Testis (tissue), 5 donors: ENCODE results near the gene KCNG4. TPM values are rescaled to one million over a fixed set of nuclear protein-coding genes. Genes with fewer than 3 reads are reported as not detected.

Source experiments
- DNase-seq: peaks from one replicate; pipeline ENCODE4 v3.0.0-alpha.2; 2019
- H3K27ac ChIP-seq, 2 donors: fragments of 200-600 bp; sonication (generic); one replicate each; pipeline ENCODE4 v1.5.1; 2019
- H3K27me3 ChIP-seq: fragments of 200-600 bp; sonication (generic); one replicate; pipeline ENCODE4 v1.5.1; 2019
- H3K36me3 ChIP-seq: fragments of 200-600 bp; sonication (generic); one replicate; pipeline ENCODE4 v1.5.1; 2017; ENCODE audit warnings: low read depth; ENCODE audit errors: missing control alignments
- H3K4me1 ChIP-seq: fragments of 200-600 bp; sonication (generic); one replicate; pipeline ENCODE4 v1.5.1; 2019
- H3K4me3 ChIP-seq, 2 donors: fragments of 200-600 bp; sonication (generic); one replicate each; pipeline ENCODE4 v1.5.1; 2017 to 2019
- H3K9me3 ChIP-seq: fragments of 200-600 bp; sonication (generic); one replicate; pipeline ENCODE4 v1.5.1; 2017
- CTCF ChIP-seq, 3 experiments: fragments of 450-650 bp in 2 of 3; fragments of 200-600 bp in 1 of 3; sonication (generic) in 1 of 3; IDR thresholded peaks; one replicate each; pipeline ENCODE4 v1.5.1; 2016 to 2019; ENCODE audit warnings: antibody characterized with exemption in 3 of 3, mild to moderate bottlenecking in 2 of 3, moderate library complexity in 1 of 3
- POLR2A ChIP-seq: fragments of 450-650 bp; IDR thresholded peaks from one replicate; pipeline ENCODE4 v1.6.1; 2017; ENCODE audit warnings: antibody characterized with exemption, mild to moderate bottlenecking, moderate library complexity
- WGBS, 2 donors: methylation state at CpG; one replicate each; pipeline ENCODE4 v1.1.5; 2018; 5-methylcytosine and 5-hydroxymethylcytosine counted together
- intact Hi-C: fragments of 100-400 bp; cut with DNase I; formaldehyde crosslinking; loops from one replicate; pipeline ENCODE4 v1.15.1; 2023; ENCODE audit warnings: low total_unique reads
- long read RNA-seq, 2 donors: transcript quantifications; one replicate each; lab custom pipeline, GENCODE V29; 2026
- polyA plus RNA-seq: library from polyadenylated mRNA; stranded (reverse); fragments of 350-450 nt; fragmentation: Illumina TruSeq; extraction: RNeasy Lipid Tissue Mini Kit (QIAGEN cat#74804); gene quantifications from one replicate; pipeline ENCODE4 v1.2.3, GENCODE V29; 2014; ENCODE audit warnings: low read depth, low replicate concordance; ENCODE audit not compliant: insufficient read depth
- total RNA-seq, 2 donors: library from RNA; depleted of rRNA; stranded (reverse); fragments of >200 nt; gene quantifications; one replicate each; pipeline ENCODE4 v1.2.3, GENCODE V29; 2016

Gene KCNG4, protein sequence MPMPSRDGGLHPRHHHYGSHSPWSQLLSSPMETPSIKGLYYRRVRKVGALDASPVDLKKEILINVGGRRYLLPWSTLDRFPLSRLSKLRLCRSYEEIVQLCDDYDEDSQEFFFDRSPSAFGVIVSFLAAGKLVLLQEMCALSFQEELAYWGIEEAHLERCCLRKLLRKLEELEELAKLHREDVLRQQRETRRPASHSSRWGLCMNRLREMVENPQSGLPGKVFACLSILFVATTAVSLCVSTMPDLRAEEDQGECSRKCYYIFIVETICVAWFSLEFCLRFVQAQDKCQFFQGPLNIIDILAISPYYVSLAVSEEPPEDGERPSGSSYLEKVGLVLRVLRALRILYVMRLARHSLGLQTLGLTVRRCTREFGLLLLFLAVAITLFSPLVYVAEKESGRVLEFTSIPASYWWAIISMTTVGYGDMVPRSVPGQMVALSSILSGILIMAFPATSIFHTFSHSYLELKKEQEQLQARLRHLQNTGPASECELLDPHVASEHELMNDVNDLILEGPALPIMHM
- total RNA-seq, result under 1 TPM; 0.06 to 0.08 TPM
- not detected for polyA plus RNA-seq
- long read RNA-seq, donor 1, result 0 reads
- long read RNA-seq, donor 2, result 0 reads

DNA sequence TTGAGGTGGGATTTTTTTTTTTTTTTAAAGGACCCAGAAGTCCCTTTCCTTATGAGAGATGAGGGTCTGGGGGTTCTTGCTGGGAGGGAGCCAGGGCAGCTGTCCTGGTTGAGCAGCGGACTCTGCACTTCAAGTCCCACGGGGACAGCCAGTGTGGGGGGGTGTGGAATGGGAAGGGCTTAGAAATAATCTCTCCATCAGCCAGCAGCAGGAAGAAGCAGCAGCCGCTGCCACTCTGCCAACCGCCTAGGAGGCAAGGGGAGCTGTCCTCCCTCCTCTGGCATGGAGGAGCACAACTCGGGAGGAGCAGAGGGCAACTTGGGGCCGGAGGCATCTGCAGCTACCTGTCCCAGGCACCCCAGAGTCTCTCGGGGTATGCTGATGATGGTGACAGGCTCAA, at the start of gene KCNG4:
Gene KCNG4, minus strand, starts transcription at position 104 of the 400 bp plus-strand sequence. CDS start 2,527 bp downstream, outside the sequence.
- intact Hi-C loops, result no loop called here

DNA sequence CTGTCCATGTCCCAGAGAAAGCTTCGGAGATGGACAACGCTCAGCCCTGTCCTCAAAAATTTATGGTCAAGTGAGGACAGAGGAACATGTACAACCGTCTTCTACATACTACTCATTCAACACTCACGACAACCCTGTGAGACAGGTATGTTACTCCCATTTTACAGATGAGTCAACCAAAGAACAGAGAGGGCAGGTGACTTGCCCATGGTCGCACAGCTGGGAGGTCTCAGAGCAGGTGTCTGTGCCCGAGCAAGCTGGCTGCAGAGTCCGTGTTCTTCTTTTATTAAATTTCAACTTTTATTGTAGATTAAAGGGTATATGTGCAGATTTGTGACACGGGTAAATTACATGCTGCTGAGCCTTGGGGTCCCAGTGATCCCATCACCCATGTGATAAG, 49.1 kb upstream of the KCNG4 start:
- Histone ChIP-seq H3K4me1 (peaks cover 25% of the 10 kb centered on the region), H3K27me3 (no peaks in the 10 kb centered on the region), H3K36me3 (no peaks in the 10 kb centered on the region), H3K4me3 (no peak overlapping the region), H3K9me3 (no peaks in the 10 kb centered on the region), H3K27ac (no peak overlapping the region)
- intact Hi-C loops, result no loop called here
- no peak for DNase-seq
- no peak for TF ChIP-seq POLR2A
- no peak for TF ChIP-seq CTCF (IDR thresholded peaks at IDR 0.05)
- 76 to 87% methylated on average over 8 of the region's 8 CpGs for WGBS, 2 donors

More for the DNA sequence above, at the start of gene KCNG4:
- H3K36me3 ChIP-seq, result no peaks in the 10 kb centered on the region
- no peak for DNase-seq
- 17 to 22% methylated on average over 4 to 7 of the region's 7 CpGs for whole genome bisulfite sequencing, 2 donors
- H3K4me1 ChIP-seq, result peaks cover 9% of the 10 kb centered on the region
- H3K27me3 ChIP-seq, result no peaks in the 10 kb centered on the region
- H3K4me3 ChIP-seq, result no peak within 1 kb of the TSS
- TF ChIP-seq CTCF (IDR thresholded peaks at IDR 0.05), result no peak
- no peak for TF ChIP-seq POLR2A
- no peak within 1 kb of the TSS for H3K27ac ChIP-seq
- no peaks in the 10 kb centered on the region for H3K9me3 ChIP-seq

GRCh38 chr16:84286578-84287240, 46.9 kb upstream of the KCNG4 start:
- TF ChIP-seq CTCF (IDR thresholded peaks at IDR 0.05), result no peak
- no peak for TF ChIP-seq POLR2A
- no peaks in the 10 kb centered on the region for H3K27me3 ChIP-seq
- peak overlapping the region in 1 of 2 donors; percentile 50 for H3K27ac ChIP-seq
- H3K4me1 ChIP-seq, result peaks cover 23% of the 10 kb centered on the region
- H3K9me3 ChIP-seq, result no peaks in the 10 kb centered on the region
- intact Hi-C loops, result no loop called here
- no peaks in the 10 kb centered on the region for H3K36me3 ChIP-seq
- WGBS, 2 donors, result 49 to 58% methylated on average over 16 of the region's 16 CpGs
- peak; percentile 63 for DNase-seq
- no peak overlapping the region for H3K4me3 ChIP-seq

GRCh38 chr16:84284154-84284722, 44.4 kb upstream of the KCNG4 start:
- TF ChIP-seq POLR2A, result no peak
- no peak for TF ChIP-seq CTCF (IDR thresholded peaks at IDR 0.05)
- H3K4me3 ChIP-seq, result no peak overlapping the region
- peak overlapping the region in 1 of 2 donors; percentile 50 for H3K27ac ChIP-seq
- H3K36me3 ChIP-seq, result no peaks in the 10 kb centered on the region
- no peaks in the 10 kb centered on the region for H3K9me3 ChIP-seq
- peak; percentile 85 for DNase-seq
- H3K27me3 ChIP-seq, result no peaks in the 10 kb centered on the region
- peaks cover 20% of the 10 kb centered on the region for H3K4me1 ChIP-seq
- intact Hi-C loops, result no loop called here
- WGBS, 2 donors, result 14 to 27% methylated on average over 13 of the region's 13 CpGs
